Measurements from ENCODE around the gene RNF149.
A peak's percentile ranks its signal among the peaks of the same experiment; 100 is the strongest.
"Not testable (repeated sequence)": the region's sequence is repeated elsewhere in the genome, so short reads cannot be mapped to it uniquely, and the experiment has no call there.

RNF149 gene

GRCh38 chr2:101263377-101263800 lies 45.1 kb downstream of the RNF149 start:
- no peak for DNase-seq (ENCODE audit: low read depth in 3 of 3, low spot score in 1 of 3)

DNA sequence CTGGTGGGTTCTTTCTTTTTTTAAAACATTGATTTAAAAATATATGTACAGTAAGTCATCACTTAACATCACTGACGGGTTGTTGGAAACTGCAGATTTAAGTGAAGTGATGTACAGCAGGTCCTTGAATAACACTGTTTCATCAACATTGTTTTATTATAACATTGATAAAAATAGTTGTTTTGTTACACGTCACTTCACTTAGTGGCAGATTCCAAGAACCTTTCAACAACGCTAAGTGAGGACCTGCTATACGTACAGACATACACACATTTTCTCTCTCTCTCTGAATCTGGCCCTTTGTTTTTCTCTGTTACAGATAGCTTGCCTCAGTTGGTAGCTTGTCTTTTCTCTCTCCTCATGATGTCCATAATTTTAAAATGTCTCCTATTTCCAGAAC lies 46.4 kb downstream of the RNF149 start:
- DNase-seq (ENCODE audit: low read depth in 3 of 3, low spot score in 1 of 3), result no peak

- no peak for DNase-seq (ENCODE audit: low read depth in 3 of 3, low spot score in 1 of 3)
Observed at GRCh38 chr2:101258804-101259203, 49.7 kb downstream of the RNF149 start.

DNA sequence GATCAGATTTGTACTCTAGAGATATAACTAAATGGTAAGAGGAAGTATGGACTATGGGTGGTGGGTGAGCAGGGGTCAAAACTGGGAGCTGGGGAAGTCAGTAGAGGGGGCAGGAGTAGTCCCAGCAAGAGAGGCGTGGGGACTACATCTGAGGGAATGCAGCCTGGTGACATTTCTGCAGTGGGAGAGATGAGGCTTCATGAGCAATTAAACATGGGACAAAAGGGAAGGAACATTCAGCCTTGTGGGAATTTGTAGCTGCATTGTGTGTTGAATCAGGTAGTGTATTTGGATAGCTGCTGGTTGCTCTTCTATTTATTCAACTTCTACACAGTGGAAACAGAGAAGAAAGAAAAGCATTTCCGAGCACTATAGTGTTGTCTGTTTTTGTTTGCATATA lies 52.2 kb downstream of the RNF149 start:
- no peak for DNase-seq (ENCODE audit: low read depth in 3 of 3, low spot score in 1 of 3)

- no peak for DNase-seq (ENCODE audit: low read depth in 3 of 3, low spot score in 1 of 3)
Observed at GRCh38 chr2:101255501-101255900, 53.0 kb downstream of the RNF149 start.

- no peak for DNase-seq (ENCODE audit: low read depth in 3 of 3, low spot score in 1 of 3)
Observed at GRCh38 chr2:101253703-101254450, 54.6 kb downstream of the RNF149 start.

GRCh38 chr2:101253013-101253702 lies 55.3 kb downstream of the RNF149 start:
- DNase-seq (ENCODE audit: low read depth in 3 of 3, low spot score in 1 of 3), result peak; percentile 41 to 53 (median 46)

DNA sequence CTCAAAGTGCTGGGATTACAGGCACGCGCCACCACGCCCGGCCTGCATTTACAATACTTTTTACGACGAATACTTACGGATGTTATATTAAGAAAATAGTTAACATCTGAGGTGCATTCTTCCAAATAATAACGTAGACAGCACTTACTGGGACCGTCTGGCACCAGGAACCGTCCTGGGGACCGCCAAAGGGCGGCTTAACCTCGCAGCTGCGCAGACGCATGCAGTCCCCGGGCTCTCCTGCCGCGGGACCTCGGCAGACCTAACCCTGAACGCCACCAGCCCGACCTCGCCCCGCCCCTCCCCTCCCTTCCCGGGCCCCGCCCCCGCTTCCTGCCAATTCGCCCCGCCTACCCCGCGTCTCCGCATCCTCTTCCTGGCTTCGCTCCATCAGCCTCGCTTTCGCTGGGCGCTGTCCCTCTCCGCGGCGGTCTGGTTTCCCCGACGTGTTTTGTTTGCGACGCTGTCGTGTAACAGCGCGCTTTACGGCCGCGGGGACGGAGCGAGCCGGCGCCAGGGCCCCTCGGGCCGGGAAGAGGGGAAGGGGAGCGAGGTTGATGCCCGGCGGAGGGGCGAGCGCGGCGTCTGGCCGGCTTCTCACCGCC lies 56.0 kb downstream of the RNF149 start, which contains the start of gene CNOT11:
Gene CNOT11, plus strand, starts transcription at position 479 of the 605 bp plus-strand sequence. Its CDS starts 79 bp downstream, at position 558.
- DNase-seq (ENCODE audit: low read depth in 3 of 3, low spot score in 1 of 3), result peak; percentile 97 to 99 (median 99)

DNA sequence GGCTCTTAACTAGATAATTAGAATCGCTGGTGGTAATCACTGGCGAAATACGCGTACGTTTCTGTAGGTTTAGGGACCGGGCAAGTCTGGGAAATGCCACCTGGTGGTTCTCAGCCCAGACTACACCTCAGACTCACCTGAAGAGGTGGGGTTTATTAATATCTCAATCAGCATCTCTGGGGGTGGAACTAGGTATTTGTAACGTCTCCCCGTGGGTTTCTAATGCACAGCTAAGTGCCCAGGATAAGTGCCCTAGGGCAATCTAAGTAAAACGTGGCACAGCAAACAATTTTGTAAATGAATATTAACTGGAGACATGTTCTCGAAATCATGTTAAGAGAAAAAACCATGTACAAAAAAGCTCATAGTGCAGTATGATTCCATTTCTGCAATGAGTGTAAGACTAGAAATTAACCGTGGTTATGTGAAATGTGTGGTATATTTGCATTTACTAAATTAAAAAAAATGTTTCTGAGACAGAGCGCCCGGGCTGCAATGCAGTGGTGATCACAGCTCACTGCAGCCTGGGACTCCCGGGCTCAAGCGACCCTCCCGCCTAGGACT lies 56.6 kb downstream of the RNF149 start:
- DNase-seq (ENCODE audit: low read depth in 3 of 3, low spot score in 1 of 3), result peak in 1 of 3 donors; percentile 2

GRCh38 chr2:101251246-101251781 lies 57.2 kb downstream of the RNF149 start:
- DNase-seq (ENCODE audit: low read depth in 3 of 3, low spot score in 1 of 3), result not testable (repeated sequence)

DNA sequence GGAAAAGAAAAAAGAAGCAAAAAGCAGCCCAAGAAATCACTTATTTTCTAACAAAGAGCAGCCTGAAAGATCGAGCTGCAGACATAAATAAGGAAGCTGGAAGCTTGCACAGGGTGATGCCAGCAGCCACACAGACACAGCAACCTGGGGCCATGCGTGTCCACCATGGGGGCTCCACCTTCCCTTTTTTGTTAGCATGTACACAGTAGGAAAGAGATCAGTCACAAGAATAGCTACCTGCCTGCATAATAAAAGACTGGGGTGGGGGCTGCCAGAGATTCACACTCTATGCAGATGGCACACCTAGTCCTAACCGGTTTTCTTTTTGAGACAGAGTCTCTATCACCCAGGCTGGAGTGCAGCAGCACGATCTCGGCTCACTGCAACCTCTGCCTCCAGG lies 58.7 kb downstream of the RNF149 start:
- DNase-seq (ENCODE audit: low read depth in 3 of 3, low spot score in 1 of 3), result no peak

- DNase-seq (ENCODE audit: low read depth in 3 of 3, low spot score in 1 of 3), result not testable (repeated sequence)
Observed at GRCh38 chr2:101248756-101249155, 59.7 kb downstream of the RNF149 start.

- not testable (repeated sequence) for DNase-seq (ENCODE audit: low read depth in 3 of 3, low spot score in 1 of 3)
Observed at GRCh38 chr2:101245468-101245867, 63.0 kb downstream of the RNF149 start.

GRCh38 chr2:101244899-101245298 lies 63.6 kb downstream of the RNF149 start:
- not testable (repeated sequence) for DNase-seq (ENCODE audit: low read depth in 3 of 3, low spot score in 1 of 3)

DNA sequence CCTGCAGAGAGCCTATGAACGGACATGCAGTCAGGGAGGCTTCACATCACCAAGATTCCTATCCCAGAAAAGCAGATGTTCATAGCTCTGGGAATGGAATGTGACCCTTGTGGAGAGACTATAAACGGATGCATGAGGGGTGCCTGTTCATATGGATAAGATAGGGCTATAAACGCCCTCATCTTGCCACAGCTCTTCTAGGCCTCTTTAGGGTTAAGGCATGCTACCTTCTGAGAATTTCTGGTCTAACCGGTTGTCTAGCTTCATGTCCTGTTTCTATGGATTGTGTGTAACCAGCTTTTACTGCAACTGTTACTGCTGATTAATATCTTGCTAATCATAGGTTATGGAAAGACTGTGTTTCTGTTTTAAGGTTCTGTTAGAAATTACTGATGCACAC lies 64.1 kb downstream of the RNF149 start:
- DNase-seq (ENCODE audit: low read depth in 3 of 3, low spot score in 1 of 3), result not testable (repeated sequence)

DNA sequence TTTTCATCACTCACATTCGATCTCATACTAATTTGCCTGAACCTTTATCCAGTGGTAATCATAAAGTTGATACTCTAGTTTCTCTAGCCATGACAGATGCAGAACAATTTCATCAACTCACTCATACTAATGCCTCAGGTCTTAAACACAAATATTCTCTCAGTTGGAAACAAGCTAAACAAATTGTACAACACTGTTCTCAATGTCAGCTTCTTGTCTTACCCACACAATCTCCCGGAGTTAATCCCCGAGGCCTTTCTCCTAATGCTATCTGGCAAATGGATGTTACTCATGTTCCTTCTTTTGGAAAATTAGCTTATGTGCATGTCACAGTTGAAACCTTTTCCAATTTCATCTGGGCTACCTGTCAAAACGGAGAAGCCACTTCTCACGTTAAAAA lies 67.3 kb downstream of the RNF149 start:
- no peak for DNase-seq (ENCODE audit: low read depth in 3 of 3, low spot score in 1 of 3)

DNA sequence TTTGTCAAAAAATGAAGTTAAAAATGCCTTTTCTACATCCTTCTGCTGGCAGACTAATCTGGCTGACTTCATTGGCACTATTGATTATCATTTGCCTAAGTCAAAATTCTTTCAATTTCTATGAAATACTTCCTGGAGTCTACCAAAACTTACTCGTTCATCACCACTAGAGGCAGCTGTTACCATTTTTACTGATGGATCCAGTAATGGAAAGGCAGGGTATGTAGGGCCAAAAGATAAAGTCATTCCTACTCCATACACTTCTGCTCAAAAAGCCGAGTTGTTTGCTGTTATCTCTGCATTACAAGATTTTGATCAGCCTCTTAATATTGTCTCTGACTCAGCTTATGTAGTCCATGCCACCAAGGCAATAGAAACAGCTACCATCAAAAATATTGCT lies 67.8 kb downstream of the RNF149 start:
- DNase-seq (ENCODE audit: low read depth in 3 of 3, low spot score in 1 of 3), result not testable (repeated sequence)

GRCh38 chr2:101239760-101240118 lies 68.8 kb downstream of the RNF149 start:
- not testable (repeated sequence) for DNase-seq (ENCODE audit: low read depth in 3 of 3, low spot score in 1 of 3)

GRCh38 chr2:101238930-101239759 lies 69.4 kb downstream of the RNF149 start:
- no peak for DNase-seq (ENCODE audit: low read depth in 3 of 3, low spot score in 1 of 3)

DNA sequence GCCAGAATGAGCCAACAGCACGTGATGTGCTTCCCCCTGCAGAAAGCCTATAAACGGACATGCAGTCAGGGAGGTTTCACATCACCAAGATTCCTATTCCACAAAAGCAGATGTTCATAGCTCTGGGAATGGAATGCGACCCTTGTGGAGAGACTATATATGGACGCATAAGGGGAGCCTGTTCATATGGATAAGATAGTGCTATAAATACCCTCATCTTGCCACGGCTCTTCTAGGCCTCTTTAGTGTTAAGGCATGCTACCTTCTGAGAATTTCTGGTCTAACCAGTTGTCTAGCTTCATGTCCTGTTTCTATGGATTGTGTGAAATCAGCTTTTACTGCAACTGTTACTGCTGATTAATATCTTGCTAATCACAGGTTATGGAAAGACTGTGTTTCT lies 70.6 kb downstream of the RNF149 start:
- not testable (repeated sequence) for DNase-seq (ENCODE audit: low read depth in 3 of 3, low spot score in 1 of 3)

All from stimulated activated CD4-positive, alpha-beta T cell treated with anti-CD3 and anti-CD28 coated beads, TNF-alpha, amount 100 ng/mL, for 1 hour (primary cell).